ENCODE results near the gene GOLGA6L10. TPM values are rescaled to one million over a fixed set of nuclear protein-coding genes. Genes with fewer than 3 reads are reported as not detected.
A peak's percentile ranks its signal among the peaks of the same experiment; 100 is the strongest.
"Not testable (repeated sequence)": the region's sequence is repeated elsewhere in the genome, so short reads cannot be mapped to it uniquely, and the experiment has no call there.

Gene GOLGA6L10
- total RNA-seq, 1 experiment from 2014 or later, result 0.59 TPM

GRCh38 chr15:82317091-82317489 is 32.2 kb downstream of the GOLGA6L10 start:
- Histone ChIP-seq H3K27me3 (ENCODE audit: control insufficient read depth, insufficient read depth, low read length) (no peaks in the 10 kb centered on the region), H3K4me3 (ENCODE audit: insufficient read depth, low read depth, low read length) (no peak overlapping the region), H3K36me3 (replicated peaks; ENCODE audit: control insufficient read depth, insufficient read depth, low read length) (no peaks in the 10 kb centered on the region)
- DNase-seq, result peak; percentile 65

GRCh38 chr15:82316247-82317090 is 32.8 kb downstream of the GOLGA6L10 start:
- H3K36me3 ChIP-seq (replicated peaks; ENCODE audit: control insufficient read depth, insufficient read depth, low read length); H3K27me3 ChIP-seq (ENCODE audit: control insufficient read depth, insufficient read depth, low read length); H3K4me3 ChIP-seq (ENCODE audit: insufficient read depth, low read depth, low read length): not testable (repeated sequence)
- DNase-seq, result peak; percentile 18

GRCh38 chr15:82315519-82316246 is 33.6 kb downstream of the GOLGA6L10 start:
- H3K27me3 ChIP-seq (ENCODE audit: control insufficient read depth, insufficient read depth, low read length), result no peaks in the 10 kb centered on the region
- H3K4me3 ChIP-seq (ENCODE audit: insufficient read depth, low read depth, low read length), result no peak overlapping the region
- no peaks in the 10 kb centered on the region for H3K36me3 ChIP-seq (replicated peaks; ENCODE audit: control insufficient read depth, insufficient read depth, low read length)
- DNase-seq, result peak; percentile 14

- no peaks in the 10 kb centered on the region for H3K36me3 ChIP-seq (replicated peaks; ENCODE audit: control insufficient read depth, insufficient read depth, low read length)
- DNase-seq, result peak; percentile 22
- no peaks in the 10 kb centered on the region for H3K27me3 ChIP-seq (ENCODE audit: control insufficient read depth, insufficient read depth, low read length)
- H3K4me3 ChIP-seq (ENCODE audit: insufficient read depth, low read depth, low read length), result no peak overlapping the region
Measured at GRCh38 chr15:82314769-82315518, 34.3 kb downstream of the GOLGA6L10 start.

GRCh38 chr15:82313951-82314768 is 35.1 kb downstream of the GOLGA6L10 start:
- H3K27me3 ChIP-seq (ENCODE audit: control insufficient read depth, insufficient read depth, low read length); H3K36me3 ChIP-seq (replicated peaks; ENCODE audit: control insufficient read depth, insufficient read depth, low read length); H3K4me3 ChIP-seq (ENCODE audit: insufficient read depth, low read depth, low read length): not testable (repeated sequence)
- peak; percentile 24 for DNase-seq

- H3K4me3 ChIP-seq (ENCODE audit: insufficient read depth, low read depth, low read length), result no peak overlapping the region
- H3K36me3 ChIP-seq (replicated peaks; ENCODE audit: control insufficient read depth, insufficient read depth, low read length), result no peaks in the 10 kb centered on the region
- H3K27me3 ChIP-seq (ENCODE audit: control insufficient read depth, insufficient read depth, low read length), result no peaks in the 10 kb centered on the region
- no peak for DNase-seq
Measured at GRCh38 chr15:82313446-82313845, 35.8 kb downstream of the GOLGA6L10 start.

GRCh38 chr15:82312586-82313349 is 36.5 kb downstream of the GOLGA6L10 start:
- H3K4me3 ChIP-seq (ENCODE audit: insufficient read depth, low read depth, low read length), result no peak overlapping the region
- no peaks in the 10 kb centered on the region for H3K27me3 ChIP-seq (ENCODE audit: control insufficient read depth, insufficient read depth, low read length)
- no peaks in the 10 kb centered on the region for H3K36me3 ChIP-seq (replicated peaks; ENCODE audit: control insufficient read depth, insufficient read depth, low read length)
- no peak for DNase-seq

GRCh38 chr15:82311321-82311720 is 38.0 kb downstream of the GOLGA6L10 start:
- not testable (repeated sequence) for H3K36me3 ChIP-seq (replicated peaks; ENCODE audit: control insufficient read depth, insufficient read depth, low read length); H3K4me3 ChIP-seq (ENCODE audit: insufficient read depth, low read depth, low read length); H3K27me3 ChIP-seq (ENCODE audit: control insufficient read depth, insufficient read depth, low read length); DNase-seq

GRCh38 chr15:82309802-82310201 is 39.5 kb downstream of the GOLGA6L10 start:
- Histone ChIP-seq H3K36me3 (replicated peaks; ENCODE audit: control insufficient read depth, insufficient read depth, low read length) (no peaks in the 10 kb centered on the region), H3K27me3 (ENCODE audit: control insufficient read depth, insufficient read depth, low read length) (no peaks in the 10 kb centered on the region), H3K4me3 (ENCODE audit: insufficient read depth, low read depth, low read length) (no peak overlapping the region)
- DNase-seq, result no peak

- H3K36me3 ChIP-seq (replicated peaks; ENCODE audit: control insufficient read depth, insufficient read depth, low read length), result no peaks in the 10 kb centered on the region
- no peaks in the 10 kb centered on the region for H3K27me3 ChIP-seq (ENCODE audit: control insufficient read depth, insufficient read depth, low read length)
- no peak for DNase-seq
- no peak overlapping the region for H3K4me3 ChIP-seq (ENCODE audit: insufficient read depth, low read depth, low read length)
Measured at GRCh38 chr15:82307714-82308081, 41.6 kb downstream of the GOLGA6L10 start.

- no peaks in the 10 kb centered on the region for H3K27me3 ChIP-seq (ENCODE audit: control insufficient read depth, insufficient read depth, low read length)
- no peaks in the 10 kb centered on the region for H3K36me3 ChIP-seq (replicated peaks; ENCODE audit: control insufficient read depth, insufficient read depth, low read length)
- no peak overlapping the region for H3K4me3 ChIP-seq (ENCODE audit: insufficient read depth, low read depth, low read length)
- peak; percentile 59 for DNase-seq
Measured at GRCh38 chr15:82306791-82307713, 42.2 kb downstream of the GOLGA6L10 start.

- DNase-seq, result no peak
- H3K36me3 ChIP-seq (replicated peaks; ENCODE audit: control insufficient read depth, insufficient read depth, low read length), result no peaks in the 10 kb centered on the region
- no peaks in the 10 kb centered on the region for H3K27me3 ChIP-seq (ENCODE audit: control insufficient read depth, insufficient read depth, low read length)
- H3K4me3 ChIP-seq (ENCODE audit: insufficient read depth, low read depth, low read length), result no peak overlapping the region
Measured at GRCh38 chr15:82305621-82306048, 43.6 kb downstream of the GOLGA6L10 start.

- Histone ChIP-seq H3K27me3 (ENCODE audit: control insufficient read depth, insufficient read depth, low read length) (no peaks in the 10 kb centered on the region), H3K36me3 (replicated peaks; ENCODE audit: control insufficient read depth, insufficient read depth, low read length) (no peaks in the 10 kb centered on the region), H3K4me3 (ENCODE audit: insufficient read depth, low read depth, low read length) (no peak overlapping the region)
- DNase-seq, result peak; percentile 35
Measured at GRCh38 chr15:82304778-82305090, 44.5 kb downstream of the GOLGA6L10 start.

All from H7 (cell line).